Endothelial cell of umbilical vein (primary cell): ENCODE results near the gene PRRG2. TPM values are rescaled to one million over a fixed set of nuclear protein-coding genes. Genes with fewer than 3 reads are reported as not detected.

Experiments used
- BruUV-seq: library from RNA; stranded (reverse); fragments of 400-500 nt; replicated peaks from 2 replicates; lab custom pipeline; 2021; lab: Mats Ljungman, UMichigan
- CTCF ChIA-PET: fragments of 300-600, 350-600 bp; sonication (Branson Sonifier 250); formaldehyde crosslinking; loops from one replicate; lab custom pipeline; 2021; ENCODE audit warnings: antibody characterized with exemption, inconsistent platforms; lab: Charles Lee
- POLR2A ChIA-PET: fragments of 300-600, 350-600 bp; sonication (Branson Sonifier 250); formaldehyde crosslinking; loops from one replicate; lab custom pipeline; 2021; ENCODE audit warnings: antibody characterized with exemption, inconsistent platforms; lab: Charles Lee
- DNase-seq: peaks from one replicate; pipeline ENCODE4 v3.0.0-alpha.2; 2011; ENCODE audit warnings: low read depth, low spot score
- FAIRE-seq: peaks from 2 replicates; lab custom pipeline; 2011; peaks lifted over from hg19 to GRCh38; lab: Jason Lieb, UNC
- H2AFZ ChIP-seq: 2 replicates; pipeline ENCODE4 v1.6.0; 2012; ENCODE audit warnings: low read depth, low read length, control low read depth, inconsistent platforms
- H3K27ac ChIP-seq: 2 replicates; pipeline ENCODE4 v1.5.1; 2011; ENCODE audit warnings: low read depth, mild to moderate bottlenecking, control low read depth, low read length, moderate library complexity; ENCODE audit not compliant: insufficient read depth
- H3K27me3 ChIP-seq, 2 experiments: 2 replicates each; pipeline versions ENCODE4 v1.6.0 to v1.6.1; 2011; ENCODE audit warnings: low read length in 2 of 2, mixed read lengths in 1 of 2; ENCODE audit not compliant: control insufficient read depth in 2 of 2, insufficient read depth in 2 of 2
- H3K36me3 ChIP-seq, 2 experiments: 2 replicates in 1 of 2; 3 replicates in 1 of 2; pipeline ENCODE4 v1.5.1; 2011; ENCODE audit warnings: low read length in 2 of 2, mild to moderate bottlenecking in 1 of 2, moderate library complexity in 1 of 2; ENCODE audit not compliant: control insufficient read depth in 2 of 2, insufficient read depth in 2 of 2; ENCODE audit errors: extremely low read depth in 1 of 2
- H3K4me1 ChIP-seq: 3 replicates; pipeline ENCODE4 v1.5.1; 2011; ENCODE audit warnings: mild to moderate bottlenecking, low read length; ENCODE audit not compliant: control insufficient read depth, insufficient read depth; ENCODE audit errors: extremely low read depth
- H3K4me2 ChIP-seq: 2 replicates; pipeline ENCODE4 v1.6.1; 2011; ENCODE audit warnings: low read length, control low read depth, mixed read lengths; ENCODE audit not compliant: insufficient read depth
- H3K4me3 ChIP-seq, 3 experiments: fragments of 200-600 bp in 1 of 3; sonication (generic), shearing (Covaris generic) in 1 of 3; replicated peaks in 1 of 3; 2 replicates each; pipeline ENCODE4 v1.5.1; 2011 to 2016; ENCODE audit warnings: control low read depth in 3 of 3, low read length in 3 of 3, mild to moderate bottlenecking in 2 of 3, inconsistent platforms in 1 of 3, low read depth in 1 of 3, moderate library complexity in 1 of 3; ENCODE audit not compliant: insufficient read depth in 1 of 3
- H3K79me2 ChIP-seq: 2 replicates; pipeline ENCODE4 v1.6.0; 2012; ENCODE audit warnings: low read length, inconsistent platforms; ENCODE audit not compliant: control insufficient read depth, insufficient read depth
- H3K9ac ChIP-seq: replicated peaks from 2 replicates; pipeline ENCODE3; 2011; ENCODE audit warnings: low read length, control low read depth; ENCODE audit not compliant: insufficient read depth; ENCODE audit errors: extremely low read depth
- H3K9me1 ChIP-seq: replicated peaks from 3 replicates; pipeline ENCODE4 v1.6.0; 2011; ENCODE audit warnings: mild to moderate bottlenecking, low read length; ENCODE audit not compliant: control insufficient read depth, insufficient read depth; ENCODE audit errors: extremely low read depth
- H3K9me3 ChIP-seq: replicated peaks from 2 replicates; pipeline ENCODE4 v1.5.1; 2012; ENCODE audit warnings: low read length, inconsistent platforms; ENCODE audit not compliant: control insufficient read depth, insufficient read depth
- H4K20me1 ChIP-seq: replicated peaks from 2 replicates; pipeline ENCODE3; 2011; ENCODE audit warnings: mild to moderate bottlenecking, low read length; ENCODE audit not compliant: control insufficient read depth, insufficient read depth; ENCODE audit errors: extremely low read depth
- CTCF ChIP-seq, 2 donors: IDR thresholded peaks; 1 replicate in 1 of 2; 2 replicates in 1 of 2; pipeline ENCODE4 v1.5.1; 2011; ENCODE audit warnings: low read length in 2 of 2, mild to moderate bottlenecking in 2 of 2, moderate library complexity in 2 of 2, control low read depth in 1 of 2, inconsistent platforms in 1 of 2, low read depth in 1 of 2; ENCODE audit not compliant: insufficient read depth in 1 of 2; ENCODE audit errors: extremely low read depth in 1 of 2
- EZH2 ChIP-seq: IDR thresholded peaks from 2 replicates; pipeline ENCODE4 v1.6.1; 2012; ENCODE audit warnings: borderline replicate concordance, low read depth, mild to moderate bottlenecking, moderate library complexity, low read length, inconsistent platforms; ENCODE audit not compliant: severe bottlenecking
- FOS ChIP-seq: IDR thresholded peaks from 2 replicates; pipeline ENCODE4 v1.6.1; 2011; ENCODE audit warnings: mild to moderate bottlenecking, low read length, moderate library complexity, borderline replicate concordance; ENCODE audit not compliant: insufficient read depth
- GATA2 ChIP-seq: IDR thresholded peaks from 2 replicates; pipeline ENCODE4 v1.7.0; 2011; ENCODE audit warnings: low read depth, mild to moderate bottlenecking, moderate library complexity, mixed read lengths, low read length; ENCODE audit not compliant: insufficient read length, insufficient read depth
- JUN ChIP-seq: IDR thresholded peaks from 2 replicates; pipeline ENCODE4 v1.6.1; 2011; ENCODE audit warnings: borderline replicate concordance, low read depth; ENCODE audit not compliant: insufficient read length, insufficient read depth
- MAX ChIP-seq: IDR thresholded peaks from 2 replicates; pipeline ENCODE4 v1.6.1; 2011; ENCODE audit not compliant: insufficient read depth, insufficient read length
- MYC ChIP-seq: IDR thresholded peaks from one replicate; pipeline ENCODE4 v1.6.1; 2011; ENCODE audit warnings: mild to moderate bottlenecking, low read depth, low read length
- POLR2A ChIP-seq: IDR thresholded peaks from 2 replicates; pipeline ENCODE4 v1.6.1; 2012; ENCODE audit warnings: low read depth, mild to moderate bottlenecking, control low read depth, low read length
- POLR2AphosphoS5 ChIP-seq: IDR thresholded peaks from 2 replicates; pipeline ENCODE4 v1.6.1; 2012; ENCODE audit warnings: low read depth, mild to moderate bottlenecking, control low read depth, low read length, moderate library complexity; ENCODE audit not compliant: insufficient read depth
- dilution Hi-C: fragments of 300-500 bp; cut with MboI; formaldehyde crosslinking; loops from one replicate; pipeline ENCODE4 v1.15.0; 2019; ENCODE audit warnings: low sequenced_read_pairs; ENCODE audit not compliant: extremely low pct_ligation_motif_present
- intact Hi-C: fragments of 100-400 bp; cut with micrococcal nuclease; formaldehyde crosslinking; loops from one replicate; pipeline ENCODE4 v1.10.0; 2022
- polyA plus RNA-seq, 4 experiments: library from polyadenylated mRNA; depleted of rRNA in 3 of 4; stranded (reverse) in 3 of 4; unstranded in 1 of 4; fragments of >200 nt; gene quantifications; 2 replicates each; pipeline versions ENCODE4 v1.2.1 to v1.2.3, GENCODE V29; 2011 to 2012; ENCODE audit warnings: missing spikeins in 1 of 4
- total RNA-seq: library from RNA; stranded (reverse); gene quantifications from 2 replicates; pipeline ENCODE4 v1.2.3, GENCODE V29; 2021

PRRG2 gene
- total and polyA plus RNA-seq, 2 donors (not counting 3 experiments of a cell fraction or from before 2014, with no cell fraction given), result 2.6 to 2.9 TPM

GRCh38 chr19:49557641-49558325, 23.3 kb upstream of the PRRG2 start:
- H3K79me2 ChIP-seq, result peaks cover 2% of the 10 kb centered on the region
- H3K36me3 ChIP-seq, result peaks cover 15 to 35% of the 10 kb centered on the region in 2 experiments
- BruUV-seq, result no TSS peak
- H3K4me2 ChIP-seq, result no peak overlapping the region
- H3K9me3 ChIP-seq, result no peaks in the 10 kb centered on the region
- DNase-seq (no peak), FAIRE-seq (no peak)
- H4K20me1 ChIP-seq, result no peaks in the 10 kb centered on the region
- H3K9ac ChIP-seq, result no peak overlapping the region
- ChIA-PET CTCF (interaction anchor here (1.7 to 6.1 kb wide), 3 partner anchors 11 to 13 kb away, joined by 6 to 51 read pairs (median 9); no protein-coding TSS in a partner anchor), POLR2A (no interaction called here)
- intact Hi-C loops, result no loop called here
- peaks cover 22% of the 10 kb centered on the region for H3K4me1 ChIP-seq
- H3K27ac ChIP-seq, result no peak overlapping the region
- no peak overlapping the region for H3K4me3 ChIP-seq
- TF ChIP-seq POLR2A, result no peak
- no peak for TF ChIP-seq CTCF (IDR thresholded peaks at IDR 0.05; ENCODE audit: extremely low read depth in 1 of 2, insufficient read depth in 1 of 2, low read depth in 1 of 2, low read length in 2 of 2)
- TF ChIP-seq POLR2AphosphoS5, result no peak
- no peak for TF ChIP-seq MAX
- TF ChIP-seq EZH2, result no peak
- TF ChIP-seq GATA2, result no peak
- no peak for TF ChIP-seq JUN
- TF ChIP-seq MYC, result no peak
- no peak for TF ChIP-seq FOS
- no peaks in the 10 kb centered on the region for H3K9me1 ChIP-seq
- no peak overlapping the region for H2AFZ ChIP-seq
- H3K27me3 ChIP-seq, result no peaks in the 10 kb centered on the region
- dilution Hi-C loops, result no loop called here
